ENCODE results near the gene SRSF9.
A peak's percentile ranks its signal among the peaks of the same experiment; 100 is the strongest.
"Not testable (repeated sequence)": the region's sequence is repeated elsewhere in the genome, so short reads cannot be mapped to it uniquely, and the experiment has no call there.

Gene SRSF9

DNA sequence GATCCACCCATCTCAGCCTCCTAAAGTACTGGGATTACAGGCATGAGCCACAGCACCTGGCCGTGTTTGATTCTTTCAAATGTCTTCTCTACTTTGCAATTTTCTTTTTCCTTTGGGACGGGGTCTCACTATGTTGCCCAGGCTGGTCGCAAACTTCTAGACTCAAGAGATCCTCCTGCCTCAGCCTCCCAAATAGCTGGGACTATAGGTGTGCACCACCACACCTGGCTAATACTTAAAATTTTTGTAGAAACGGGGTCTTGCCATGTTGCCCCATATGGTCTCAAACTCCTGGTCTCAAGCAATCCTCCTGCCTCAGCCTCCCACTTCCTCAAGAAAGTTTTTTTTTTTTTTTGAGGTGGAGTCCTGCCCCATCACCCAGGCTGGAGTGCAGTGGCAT, 21.6 kb downstream of the SRSF9 start:
- no peak for DNase-seq

DNA sequence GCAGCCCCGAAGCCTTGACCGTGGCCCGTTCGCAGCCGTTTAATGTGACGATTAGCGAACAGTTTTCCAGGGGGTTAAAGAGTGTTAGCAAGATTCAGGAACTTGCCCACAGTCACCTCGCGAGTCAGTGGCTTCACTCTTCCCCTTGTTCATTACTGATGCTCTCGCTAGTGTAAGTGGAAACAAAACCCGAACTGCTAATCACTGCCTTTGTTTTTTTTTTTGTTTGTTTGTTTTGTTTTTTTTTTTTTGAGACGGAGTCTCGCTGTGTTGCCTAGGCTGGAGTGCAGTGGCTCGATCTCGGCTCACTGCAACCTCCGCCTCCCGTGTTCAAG, 22.7 kb downstream of the SRSF9 start:
- not testable (repeated sequence) for DNase-seq

DNA sequence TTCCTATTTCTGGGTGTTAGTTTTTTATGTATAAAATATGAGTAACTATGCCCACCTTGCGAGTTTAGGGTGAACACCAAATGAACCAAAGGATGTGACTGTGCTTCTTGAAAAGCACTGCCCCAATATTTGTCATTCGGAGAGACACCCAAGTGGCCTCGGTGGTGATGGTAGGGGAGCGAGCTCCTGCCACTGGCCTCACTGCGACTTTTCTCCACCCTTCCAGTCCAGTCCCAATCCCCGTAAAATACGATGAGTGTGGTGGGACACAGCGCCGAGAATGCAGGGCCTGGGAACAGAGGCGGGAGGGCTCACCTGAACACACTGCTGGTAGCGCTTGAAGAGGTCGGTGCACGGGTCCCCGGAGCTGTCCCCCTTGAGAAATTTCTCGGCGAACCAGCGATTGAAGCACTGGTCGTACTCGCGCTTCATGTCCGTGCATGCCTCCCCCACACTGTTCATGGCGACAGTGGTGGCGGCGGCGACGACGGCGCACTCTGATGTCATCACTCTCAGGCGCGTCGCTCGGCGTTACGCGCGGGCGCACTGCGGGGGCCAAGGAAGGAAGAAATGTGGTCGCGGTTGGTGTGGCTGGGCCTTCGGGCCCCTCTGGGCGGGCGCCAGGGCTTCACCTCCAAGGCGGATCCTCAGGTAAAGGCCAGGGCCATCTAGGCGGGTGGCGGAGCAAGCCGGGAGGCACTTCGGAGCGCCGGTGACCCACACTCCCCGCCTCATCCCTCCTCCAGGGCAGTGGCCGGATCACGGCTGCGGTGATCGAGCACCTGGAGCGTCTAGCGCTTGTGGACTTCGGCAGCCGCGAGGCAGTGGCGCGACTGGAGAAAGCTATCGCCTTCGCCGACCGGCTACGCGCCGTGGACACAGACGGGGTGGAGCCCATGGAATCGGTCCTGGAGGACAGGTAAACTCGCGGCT, 23.4 kb downstream of the SRSF9 start, which contains the start of the genes GATC and TRIAP1:
Gene GATC, plus strand, starts transcription at position 534 of the 933 bp plus-strand sequence. Its CDS starts 37 bp downstream, at position 571.
Gene TRIAP1, minus strand, starts transcription at position 474 of the 933 bp plus-strand sequence. Its CDS starts 12 bp downstream, at position 462.
- peak; percentile 88 to 93 (median 91) for DNase-seq

DNA sequence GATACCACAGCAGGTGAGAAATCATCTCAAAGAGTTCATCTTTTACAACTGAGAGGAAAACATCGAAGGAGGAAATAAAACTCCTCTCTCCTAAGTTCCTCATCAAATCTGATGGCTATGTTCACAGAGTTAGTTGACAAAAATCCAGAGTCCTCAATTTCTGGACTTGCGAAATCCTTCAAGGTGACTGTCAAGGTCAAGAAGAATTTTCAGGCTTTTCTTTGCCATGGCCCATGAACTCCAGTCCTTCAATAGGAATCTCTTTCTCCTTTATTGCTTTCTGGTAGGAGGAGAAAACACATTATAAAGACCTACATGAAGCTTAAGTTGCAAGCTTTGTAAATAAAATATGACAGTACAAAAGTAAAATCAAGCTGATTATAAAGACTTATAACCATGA, 24.9 kb downstream of the SRSF9 start:
- DNase-seq: no peak

DNA sequence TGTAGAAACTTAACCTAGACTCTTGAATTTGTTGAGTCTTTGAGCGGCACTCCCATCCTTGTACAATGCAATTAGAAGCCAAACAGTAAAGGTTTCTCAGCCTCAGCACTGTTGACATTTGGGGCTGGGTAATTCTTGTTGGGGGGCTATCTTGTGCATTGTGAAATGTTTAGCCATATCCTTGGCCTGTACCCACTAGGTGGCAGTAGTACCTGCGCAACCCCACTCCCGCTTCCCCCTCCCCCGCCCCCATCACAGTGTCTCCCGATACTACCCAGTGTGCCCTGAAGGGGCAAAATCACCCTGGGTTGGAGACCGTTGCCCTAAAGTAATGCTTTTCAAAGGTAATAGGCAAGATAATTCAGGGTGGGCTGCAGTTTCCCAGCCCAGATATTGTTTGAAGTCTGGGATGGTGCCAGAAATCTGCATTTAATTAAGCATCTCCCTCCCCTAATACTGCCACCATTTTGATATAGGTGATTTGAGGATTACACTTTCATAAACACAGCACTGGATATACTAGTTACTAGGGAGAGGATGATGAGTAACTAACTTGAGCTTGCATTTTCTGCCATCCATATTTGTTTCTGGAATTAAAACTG, 29.8 kb downstream of the SRSF9 start:
- DNase-seq: peak; percentile 67 to 84 (median 67)

DNA sequence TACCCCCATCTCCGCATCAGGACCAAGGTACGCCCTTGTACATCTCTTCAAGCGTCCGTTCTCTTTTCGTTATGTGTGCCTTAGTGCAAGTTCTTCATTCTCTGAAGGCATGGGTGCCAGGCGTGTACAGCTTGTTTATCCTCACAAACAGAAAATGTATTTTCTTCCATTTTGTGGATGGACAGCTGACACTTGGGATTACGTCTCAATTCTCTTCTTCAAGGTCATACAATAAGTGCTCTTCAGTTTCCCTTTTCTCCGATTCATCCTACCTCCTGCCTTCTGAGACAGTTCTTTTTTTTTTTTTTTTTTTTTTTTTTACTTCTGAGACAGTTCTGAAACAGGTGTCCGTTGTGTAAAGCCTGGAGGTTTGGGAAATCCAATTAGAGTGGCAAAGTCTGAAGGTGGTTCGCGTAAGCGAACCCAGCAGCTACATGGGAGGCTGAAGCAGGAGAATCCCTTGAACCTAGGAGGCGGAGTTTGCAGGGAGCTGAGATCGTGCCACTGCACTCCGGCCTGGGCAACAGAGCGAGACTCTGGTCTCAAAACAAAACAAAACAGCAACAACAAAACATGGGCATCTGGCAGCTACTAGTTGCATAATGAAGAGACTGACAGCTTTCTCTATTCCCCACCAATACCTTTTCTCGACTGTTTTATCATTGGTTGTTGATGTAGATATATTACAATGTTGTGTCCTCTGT, 30.9 kb downstream of the SRSF9 start:
- no peak for DNase-seq

DNA sequence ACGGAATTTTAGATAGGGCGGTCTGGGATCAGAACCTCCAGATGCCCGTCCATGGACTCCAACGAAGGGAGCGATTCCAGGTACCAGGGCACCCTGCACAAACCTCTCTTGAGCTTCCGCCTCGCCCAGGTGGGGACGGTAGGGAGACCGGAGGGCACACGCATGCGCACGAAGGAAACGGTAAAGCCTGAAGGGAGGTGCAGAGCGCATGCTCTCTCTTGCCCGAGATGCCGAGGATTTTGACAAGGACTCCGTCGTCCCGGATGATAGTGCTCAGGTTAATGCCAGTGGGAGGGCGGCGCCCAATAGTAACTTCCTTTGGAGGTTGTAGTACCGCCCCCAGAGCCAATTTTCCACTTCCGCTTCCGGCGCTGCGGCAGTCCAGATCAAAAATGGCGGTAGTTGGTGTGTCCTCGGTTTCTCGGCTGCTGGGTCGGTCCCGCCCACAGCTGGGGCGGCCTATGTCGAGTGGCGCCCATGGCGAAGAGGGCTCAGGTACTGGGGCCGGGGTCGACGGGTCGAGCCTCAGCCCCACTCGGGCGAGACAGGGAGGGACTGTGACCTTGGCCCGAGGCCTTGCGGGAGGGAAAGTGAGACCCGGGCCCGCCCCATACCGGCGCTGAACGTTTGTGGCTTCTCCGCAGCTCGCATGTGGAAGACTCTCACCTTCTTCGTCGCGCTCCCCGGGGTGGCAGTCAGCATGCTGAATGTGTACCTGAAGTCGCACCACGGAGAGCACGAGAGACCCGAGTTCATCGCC, 31.6 kb downstream of the SRSF9 start, which contains the start of gene COX6A1:
Gene COX6A1, plus strand, starts transcription at position 379 of the 760 bp plus-strand sequence. Its CDS starts 14 bp downstream, at position 393.
- DNase-seq: peak; percentile 96 to 97 (median 97)

DNA sequence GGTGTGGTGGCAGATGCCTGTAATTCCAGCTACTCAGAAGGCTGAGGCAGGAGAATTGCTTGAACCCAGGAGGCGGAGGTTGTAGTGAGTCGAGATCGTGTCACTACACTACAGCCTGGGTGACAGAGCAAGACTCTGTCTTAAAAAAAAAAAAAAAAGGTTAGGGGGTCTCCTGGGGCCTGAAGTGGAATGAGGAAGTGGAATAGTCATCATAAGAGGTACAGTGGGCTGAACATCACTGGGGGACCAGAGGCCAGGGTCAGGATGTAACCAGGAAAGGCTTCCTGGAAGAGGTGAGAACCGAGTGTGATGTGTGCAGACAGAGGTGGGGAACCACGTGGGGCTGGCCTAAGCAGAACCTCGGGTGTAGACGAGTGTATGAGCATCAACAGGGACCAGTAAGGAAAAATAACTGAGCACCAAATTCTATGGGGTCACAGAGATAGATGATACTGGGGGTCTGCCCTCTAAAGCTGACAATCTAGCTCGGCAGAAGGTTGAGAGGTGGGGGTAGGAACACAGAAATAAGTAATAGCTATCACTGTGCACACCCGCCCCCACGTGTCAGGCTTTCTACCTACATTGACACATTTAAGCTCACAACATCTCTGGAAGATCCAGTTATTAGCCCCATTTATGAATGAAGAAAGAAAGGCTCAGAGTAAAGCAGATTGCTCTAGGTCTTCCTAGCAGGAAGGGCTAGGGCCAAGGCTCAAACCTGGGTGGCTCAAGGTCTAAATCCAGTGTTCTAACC, 36.6 kb downstream of the SRSF9 start:
- no peak for DNase-seq

DNA sequence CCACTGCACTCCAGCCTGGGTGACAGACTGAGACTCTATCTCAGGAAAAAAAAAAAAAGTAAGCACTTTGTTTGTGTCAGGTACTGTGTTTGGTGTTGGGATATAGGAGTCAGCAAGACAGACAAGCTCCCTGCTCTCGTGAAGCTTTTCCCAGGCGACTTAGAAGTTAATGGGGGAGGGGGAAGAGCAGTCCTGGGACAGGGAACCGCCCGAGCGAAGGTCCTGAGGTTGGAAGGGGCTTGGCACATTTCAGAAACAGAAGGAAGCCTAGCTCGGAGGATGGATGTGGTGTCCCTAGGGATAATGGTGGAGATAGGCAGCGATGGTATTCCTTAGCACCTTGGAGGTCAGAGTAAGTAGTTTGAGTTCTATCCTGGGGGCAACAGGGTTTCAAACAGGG, 40.2 kb downstream of the SRSF9 start:
- no peak for DNase-seq

DNA sequence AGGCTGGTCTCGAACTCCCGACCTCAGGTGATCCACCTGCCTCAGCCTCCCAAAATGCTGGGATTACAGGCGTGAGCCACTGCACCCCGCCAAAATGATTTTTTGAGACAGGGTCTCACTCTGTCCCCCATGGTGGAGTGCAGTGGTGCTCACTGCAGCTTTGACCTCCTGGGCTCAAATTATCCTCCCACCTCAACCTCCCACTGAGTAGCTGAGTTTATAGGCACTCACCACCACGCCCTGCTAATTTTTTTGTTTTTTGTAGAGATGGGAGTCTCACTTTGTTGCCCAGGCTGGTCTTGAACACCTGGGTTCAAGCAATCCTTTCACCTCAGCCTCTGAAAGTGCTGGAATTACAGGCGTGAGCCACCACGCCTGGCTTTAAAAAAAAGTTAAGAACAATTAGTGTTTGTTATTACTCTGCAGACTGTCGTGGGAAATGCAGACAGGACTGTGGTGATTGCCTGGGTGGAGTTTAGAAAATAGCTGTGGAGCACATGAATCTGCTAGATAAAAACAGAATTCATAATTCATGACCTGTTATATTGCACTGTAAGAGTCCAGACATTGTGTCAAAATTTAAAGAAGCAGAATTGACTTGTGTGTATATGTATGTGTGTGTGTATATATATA, 40.8 kb downstream of the SRSF9 start:
- DNase-seq: no peak

DNA sequence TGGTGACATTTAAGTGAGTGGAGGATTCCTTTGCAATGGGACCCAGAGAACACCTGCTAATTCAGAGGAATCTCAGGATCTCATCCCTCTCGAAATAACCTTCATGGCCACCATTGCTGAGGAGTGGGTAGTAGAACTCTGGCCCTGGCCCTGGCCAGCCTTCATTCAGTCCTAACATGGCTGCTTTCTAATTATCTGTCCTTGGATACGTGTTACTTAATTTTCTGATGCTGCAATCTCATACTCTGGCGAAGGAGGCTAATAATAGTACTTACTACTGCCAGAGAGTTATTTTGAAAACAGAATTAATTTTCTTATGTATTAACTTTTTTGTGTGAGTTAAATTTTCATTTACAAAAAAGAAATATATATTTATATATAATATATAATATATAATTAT, 43.8 kb downstream of the SRSF9 start:
- no peak for DNase-seq

DNA sequence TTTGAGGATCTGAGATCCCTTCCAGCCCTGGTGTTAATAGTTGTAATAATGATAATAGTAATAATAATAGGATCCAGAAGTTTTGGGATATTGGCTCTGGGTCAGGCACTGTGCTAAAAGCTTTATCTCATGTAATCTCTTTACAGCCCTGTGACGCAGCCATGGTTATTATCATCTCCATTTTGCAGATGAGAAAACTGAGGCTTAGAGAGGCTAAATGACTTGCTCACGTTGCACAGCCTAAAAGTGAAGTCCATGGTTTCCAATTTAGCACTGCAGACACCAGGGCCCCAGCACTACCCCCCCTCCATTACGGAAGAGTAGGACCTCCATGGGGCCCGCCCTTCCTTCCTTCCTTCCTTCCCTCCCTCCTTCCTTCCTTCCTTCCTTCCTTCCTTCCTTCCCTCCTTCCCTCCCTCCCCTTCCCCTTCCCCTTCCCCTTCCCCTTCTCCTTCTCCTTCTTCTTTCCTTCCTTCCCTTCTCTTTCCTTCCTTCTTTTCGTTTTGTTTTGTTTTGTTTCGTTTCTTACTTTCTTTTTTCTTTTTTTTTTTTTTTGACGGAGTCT, 46.6 kb downstream of the SRSF9 start:
- DNase-seq: no peak

DNA sequence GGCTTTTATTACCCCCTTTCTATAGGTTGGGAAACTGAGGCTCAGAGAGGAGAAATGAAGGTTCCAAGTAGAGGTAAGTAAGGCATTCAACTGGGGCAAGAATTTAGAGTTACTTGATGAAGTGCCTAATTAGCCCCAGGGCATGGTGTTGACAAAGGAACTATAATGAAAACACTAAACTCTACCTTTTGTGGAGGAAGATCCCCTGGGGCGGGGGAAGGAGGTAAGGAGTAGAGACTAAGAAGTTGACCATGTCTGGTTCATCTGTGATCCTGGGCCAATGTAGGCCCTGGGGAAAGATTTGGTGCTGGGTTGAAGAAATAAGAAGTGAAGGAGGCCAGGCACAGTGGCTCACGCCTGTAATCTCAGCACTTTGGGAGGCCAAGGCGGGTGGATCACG, 47.8 kb downstream of the SRSF9 start:
- DNase-seq: no peak

DNA sequence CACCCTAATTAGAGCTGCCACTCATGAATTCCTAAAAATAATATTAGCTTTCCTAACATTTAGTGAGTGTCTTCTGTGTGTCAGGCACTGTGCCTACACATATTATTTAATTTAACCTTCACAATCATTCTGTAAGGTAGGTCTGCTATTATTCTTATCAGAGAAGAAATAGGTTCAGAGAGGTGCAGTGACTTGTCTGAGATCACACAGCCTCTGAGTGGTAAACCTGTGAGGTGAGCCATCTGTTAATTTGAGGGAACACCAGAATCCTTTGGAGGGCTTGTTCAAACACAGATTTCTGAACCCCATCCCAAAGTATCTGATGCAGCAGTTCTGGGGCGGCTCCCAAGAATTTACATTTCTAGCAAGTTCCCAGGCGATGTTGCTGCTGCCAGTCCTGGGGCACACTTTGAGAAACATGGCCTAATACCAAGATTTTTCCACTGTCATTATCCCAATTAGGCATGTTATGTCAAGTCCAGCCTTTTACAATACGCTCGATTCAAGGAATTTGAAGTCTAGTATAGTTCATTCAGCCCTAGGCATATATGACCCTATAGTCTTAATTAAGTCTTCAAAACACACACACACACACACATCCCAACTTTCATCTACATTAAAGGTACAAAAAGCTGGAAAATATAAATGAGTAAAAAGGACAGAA, 51.5 kb downstream of the SRSF9 start:
- no peak for DNase-seq

DNA sequence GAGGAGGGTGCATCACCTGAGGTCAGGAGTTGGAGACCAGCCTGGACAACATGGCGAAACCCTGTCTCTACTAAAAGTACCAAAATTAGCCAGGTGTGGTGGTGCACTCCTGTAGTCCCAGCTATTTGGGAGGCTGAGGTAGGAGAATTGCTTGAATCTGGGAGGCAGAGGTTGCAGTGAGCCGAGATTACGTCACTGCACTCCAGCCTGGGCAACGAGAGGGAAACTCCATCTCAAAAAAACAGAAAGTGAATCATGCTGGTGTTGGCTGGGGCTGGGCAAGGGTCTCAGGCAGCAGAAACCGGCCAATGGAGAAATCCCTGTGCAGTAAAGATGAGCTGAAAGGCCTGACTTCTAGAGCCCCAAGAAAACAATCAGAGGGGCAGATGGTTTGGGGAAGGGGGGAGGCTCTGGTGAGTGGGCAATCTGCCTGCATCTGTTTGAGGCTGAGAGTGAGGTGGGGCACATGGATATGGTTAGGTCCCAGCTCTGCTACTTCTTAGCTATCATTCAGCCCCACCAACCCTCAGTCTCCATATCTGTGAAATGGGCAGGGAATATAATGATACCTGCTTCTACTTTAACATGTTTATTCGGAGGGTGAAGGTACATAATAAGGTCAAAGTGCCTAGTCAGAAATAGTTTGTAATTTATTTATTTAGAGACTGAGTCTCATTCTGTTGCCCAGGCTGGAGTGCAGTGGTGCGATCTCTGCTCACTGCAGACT, 52.9 kb downstream of the SRSF9 start:
- DNase-seq: no peak

DNA sequence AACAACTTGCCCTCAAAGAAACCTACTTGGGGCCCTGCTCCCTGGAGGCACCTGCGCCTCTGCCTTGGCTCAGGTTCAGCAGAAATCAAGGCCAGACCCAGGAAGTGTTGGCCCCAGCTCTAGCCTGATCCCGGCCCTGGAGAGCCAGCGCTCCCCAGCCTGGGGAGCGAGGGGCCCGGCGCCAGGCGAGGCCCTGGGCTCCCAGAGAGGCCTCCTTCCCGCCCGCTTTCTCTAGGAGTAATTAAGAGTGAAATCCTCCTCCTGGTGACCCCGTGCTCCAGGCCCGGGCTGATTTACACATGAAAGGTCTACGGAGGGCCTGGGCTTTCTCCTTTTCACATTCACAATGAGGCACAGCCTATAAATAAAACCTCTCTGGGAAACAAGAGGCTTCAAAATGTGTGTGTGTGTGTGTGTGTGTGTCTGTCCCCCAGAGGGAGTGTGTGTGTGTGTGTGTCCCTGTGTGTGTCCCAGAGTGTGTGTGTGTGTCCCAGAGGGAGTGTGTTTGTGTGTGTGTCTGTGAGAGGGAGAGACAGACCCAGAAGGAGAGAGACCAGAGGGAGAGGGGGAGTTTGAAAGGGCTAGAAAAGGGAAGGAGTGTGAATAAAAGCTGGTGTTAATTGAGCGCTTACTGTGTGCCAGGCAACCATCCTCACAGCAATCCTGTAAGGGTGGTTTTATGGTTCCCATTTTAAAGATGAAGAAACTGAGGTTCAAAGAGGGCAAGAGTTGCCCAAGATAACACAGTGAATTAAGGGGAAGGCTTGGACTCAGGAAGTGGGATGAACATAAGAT, 55.5 kb downstream of the SRSF9 start:
- no peak for DNase-seq

DNA sequence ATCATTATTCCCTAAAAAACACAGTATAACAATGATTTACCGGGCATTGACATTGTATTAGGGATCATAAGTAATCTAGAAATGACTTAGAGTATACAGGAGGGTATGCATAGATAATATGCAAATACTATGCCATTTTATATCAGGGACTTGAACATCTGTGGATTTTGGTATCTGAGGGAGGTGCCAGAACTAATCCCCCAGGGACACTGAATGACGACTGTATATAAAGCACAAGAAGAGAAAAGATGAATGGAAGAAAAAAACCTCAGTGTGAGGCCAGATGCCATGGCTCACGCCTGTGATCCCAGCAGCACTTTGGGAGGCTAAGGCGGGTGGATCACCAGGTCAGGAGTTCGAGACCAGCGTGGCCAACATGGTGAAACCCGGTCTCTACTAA, 57.1 kb downstream of the SRSF9 start:
- DNase-seq: no peak

Data from suppressor macrophage treated with lipopolysaccharide for 1 hour (primary cell).